AG04450 (cell line): Measurements from ENCODE around the gene VPS72. TPM values are rescaled to one million over a fixed set of nuclear protein-coding genes. Genes with fewer than 3 reads are reported as not detected.

Experiments used
- CTCF ChIA-PET: fragments of 300-600, 350-600 bp; formaldehyde crosslinking; extraction: SDS; loops from one replicate; lab custom pipeline; 2022; ENCODE audit warnings: antibody characterized with exemption, inconsistent platforms; lab: Charles Lee
- POLR2A ChIA-PET: fragments of 350-600 bp; formaldehyde crosslinking; extraction: SDS; loops from one replicate; lab custom pipeline; 2021; ENCODE audit warnings: antibody characterized with exemption, inconsistent platforms; lab: Yijun Ruan, JAX
- DNase-seq: peaks from one replicate; pipeline ENCODE4 v3.0.0-alpha.2; 2011; ENCODE audit warnings: low read depth, low spot score
- H3K27ac ChIP-seq: one replicate; pipeline ENCODE4 v1.5.1; 2012; ENCODE audit warnings: low read depth, low read length, control low read depth
- H3K27me3 ChIP-seq: one replicate; pipeline ENCODE4 v1.6.0; 2012; ENCODE audit warnings: low read length; ENCODE audit not compliant: control insufficient read depth, insufficient read depth
- H3K4me3 ChIP-seq: 2 replicates; pipeline ENCODE4 v1.5.1; 2011; ENCODE audit warnings: mild to moderate bottlenecking, low read depth, low read length, control low read depth
- H3K9me3 ChIP-seq: 2 replicates; pipeline ENCODE4 v1.5.1; 2012; ENCODE audit warnings: low read length; ENCODE audit not compliant: control insufficient read depth, insufficient read depth
- polyA plus RNA-seq: library from polyadenylated mRNA; depleted of rRNA; stranded (reverse); fragments of >200 nt; gene quantifications from 2 replicates; pipeline ENCODE4 v1.2.3, GENCODE V29; 2011
- TF ChIP-seq, protein P1 (sequence below): IDR thresholded peaks from 2 replicates; pipeline ENCODE4 v1.5.1; 2011; ENCODE audit warnings: low read depth, low read length, control low read depth, inconsistent platforms

Gene VPS72
- polyA plus RNA-seq, 1 experiment: 75.1 TPM

DNA sequence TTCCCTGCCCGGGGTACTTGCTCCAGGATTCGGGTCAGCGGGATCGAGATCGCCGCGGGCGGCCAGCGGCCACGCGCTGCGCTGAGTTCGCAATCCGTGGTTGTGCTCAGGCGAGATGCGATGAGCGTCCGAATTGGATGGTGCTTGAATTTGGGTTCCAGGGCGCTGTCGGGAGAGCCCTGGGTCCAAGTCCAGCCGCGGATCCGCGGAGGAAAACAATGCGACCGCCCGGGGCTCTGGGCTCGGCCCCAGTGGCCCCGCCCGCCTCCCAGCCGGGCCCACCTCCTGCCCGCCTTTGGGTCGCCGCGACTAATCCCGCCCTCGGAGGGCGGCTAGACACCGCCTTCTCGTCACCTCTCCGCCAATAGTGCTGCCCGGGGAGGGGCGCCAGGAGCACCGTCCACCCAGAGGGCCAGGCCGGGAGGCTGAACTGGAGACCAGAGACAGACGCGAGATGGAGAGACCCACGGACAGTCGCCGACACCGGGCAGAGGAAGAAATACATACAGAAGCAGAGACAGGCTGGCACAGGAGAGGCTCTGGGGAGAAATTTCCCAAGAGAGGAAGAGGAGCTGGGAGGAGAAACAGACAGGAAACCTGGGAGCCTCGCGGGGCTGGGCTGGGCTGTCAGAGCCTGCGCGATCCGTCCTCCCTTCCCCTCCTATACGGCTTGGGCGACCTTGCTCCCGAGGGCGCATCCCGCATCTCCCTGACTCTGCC, 43.4 kb downstream of the VPS72 start, which contains the start of gene SEMA6C:
SEMA6C (minus strand) TSS at position 220 of the 720 bp plus-strand sequence. CDS start 4,010 bp downstream, outside the sequence.
- Histone ChIP-seq H3K9me3 (peaks cover 2% of the 10 kb centered on the region; the same call in 1 of the 2 replicates), H3K27ac (no peak within 1 kb of the TSS), H3K4me3 (peak within 1 kb of the TSS; percentile 73), H3K27me3 (no peaks in the 10 kb centered on the region)
- ChIA-PET POLR2A (interaction anchor here (1.0 kb wide), 1 partner anchor 12 kb away, joined by 3 read pairs; no protein-coding TSS in a partner anchor), CTCF (interaction anchor here (0.6 kb wide), 1 partner anchor 387 kb away, joined by 3 read pairs; no protein-coding TSS in a partner anchor)
- TF ChIP-seq, protein P1, sequence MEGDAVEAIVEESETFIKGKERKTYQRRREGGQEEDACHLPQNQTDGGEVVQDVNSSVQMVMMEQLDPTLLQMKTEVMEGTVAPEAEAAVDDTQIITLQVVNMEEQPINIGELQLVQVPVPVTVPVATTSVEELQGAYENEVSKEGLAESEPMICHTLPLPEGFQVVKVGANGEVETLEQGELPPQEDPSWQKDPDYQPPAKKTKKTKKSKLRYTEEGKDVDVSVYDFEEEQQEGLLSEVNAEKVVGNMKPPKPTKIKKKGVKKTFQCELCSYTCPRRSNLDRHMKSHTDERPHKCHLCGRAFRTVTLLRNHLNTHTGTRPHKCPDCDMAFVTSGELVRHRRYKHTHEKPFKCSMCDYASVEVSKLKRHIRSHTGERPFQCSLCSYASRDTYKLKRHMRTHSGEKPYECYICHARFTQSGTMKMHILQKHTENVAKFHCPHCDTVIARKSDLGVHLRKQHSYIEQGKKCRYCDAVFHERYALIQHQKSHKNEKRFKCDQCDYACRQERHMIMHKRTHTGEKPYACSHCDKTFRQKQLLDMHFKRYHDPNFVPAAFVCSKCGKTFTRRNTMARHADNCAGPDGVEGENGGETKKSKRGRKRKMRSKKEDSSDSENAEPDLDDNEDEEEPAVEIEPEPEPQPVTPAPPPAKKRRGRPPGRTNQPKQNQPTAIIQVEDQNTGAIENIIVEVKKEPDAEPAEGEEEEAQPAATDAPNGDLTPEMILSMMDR: no peak
- peak; percentile 68 for DNase-seq

DNA sequence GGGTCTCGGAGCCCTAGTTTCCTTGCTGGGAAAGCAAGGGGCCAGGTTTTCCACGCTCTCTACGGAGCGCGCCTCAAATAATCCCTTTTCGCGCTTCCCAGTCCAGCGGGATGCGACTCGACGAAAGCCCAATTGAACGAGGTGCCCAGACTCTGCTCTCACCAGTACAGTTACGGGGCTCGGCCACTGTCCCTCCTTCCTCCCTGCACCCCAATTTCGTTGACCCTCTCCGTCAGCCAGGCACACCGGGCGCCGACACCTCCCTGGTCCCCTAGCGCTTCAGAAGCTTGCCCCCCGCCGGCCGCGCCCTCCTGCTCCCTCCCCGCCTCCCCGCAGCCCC, 44.0 kb downstream of the VPS72 start:
- CTCF ChIA-PET: interaction anchor here (0.6 kb wide), 1 partner anchor 387 kb away, joined by 3 read pairs; no protein-coding TSS in a partner anchor
- POLR2A ChIA-PET: no interaction called here
- TF ChIP-seq, protein P1: no peak
- H3K4me3 ChIP-seq: peak overlapping the region; percentile 73
- no peaks in the 10 kb centered on the region for H3K27me3 ChIP-seq
- no peak for DNase-seq
- peaks cover 2% of the 10 kb centered on the region; the same call in 1 of the 2 replicates for H3K9me3 ChIP-seq
- H3K27ac ChIP-seq: no peak overlapping the region

DNA sequence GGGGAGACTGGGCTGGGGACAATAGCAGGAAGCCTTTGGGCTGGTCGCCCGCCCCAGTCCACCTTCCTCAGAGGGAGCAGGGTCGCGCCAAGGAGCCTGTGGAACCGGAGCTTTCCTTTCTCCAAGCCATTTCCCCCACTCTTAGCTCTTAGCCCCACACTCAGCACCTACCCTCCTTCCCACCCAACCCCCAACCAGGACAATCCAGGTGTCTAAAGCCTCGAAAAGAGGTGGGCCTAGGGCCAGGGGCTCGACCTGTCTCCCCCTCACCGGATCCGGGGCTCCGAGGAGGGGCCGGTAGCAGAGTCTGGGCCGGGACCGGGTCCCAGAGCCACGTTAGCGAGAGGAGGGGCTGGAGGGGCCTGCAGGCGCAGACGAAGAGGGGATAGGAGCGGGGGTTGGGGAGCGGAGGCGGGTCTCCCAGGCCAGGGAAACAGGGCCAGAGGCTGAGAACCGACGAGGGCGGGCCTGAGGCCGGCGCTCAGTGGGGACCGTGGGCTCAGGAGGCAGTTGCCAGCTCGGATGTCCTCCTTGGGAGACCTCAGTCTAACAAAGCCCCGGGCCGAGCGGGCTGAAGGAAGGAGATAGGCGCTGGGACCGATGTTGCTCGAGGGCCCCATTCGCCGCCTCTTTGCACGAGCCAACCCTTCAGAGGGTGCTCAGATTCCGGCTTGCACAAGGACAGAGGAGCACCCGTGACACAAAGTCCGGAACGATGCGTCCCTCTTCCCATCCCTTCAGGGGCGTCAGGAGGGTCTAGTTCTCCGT, 44.5 kb downstream of the VPS72 start:
- ChIA-PET CTCF (interaction anchor here (1.0 kb wide), 1 partner anchor 46 kb away, joined by 12 read pairs; no protein-coding TSS in a partner anchor), POLR2A (no interaction called here)
- TF ChIP-seq, protein P1: no peak
- Histone ChIP-seq H3K27me3 (no peaks in the 10 kb centered on the region), H3K9me3 (peaks cover 2% of the 10 kb centered on the region; the same call in 1 of the 2 replicates), H3K27ac (no peak overlapping the region), H3K4me3 (peak overlapping the region; percentile 73)
- no peak for DNase-seq

DNA sequence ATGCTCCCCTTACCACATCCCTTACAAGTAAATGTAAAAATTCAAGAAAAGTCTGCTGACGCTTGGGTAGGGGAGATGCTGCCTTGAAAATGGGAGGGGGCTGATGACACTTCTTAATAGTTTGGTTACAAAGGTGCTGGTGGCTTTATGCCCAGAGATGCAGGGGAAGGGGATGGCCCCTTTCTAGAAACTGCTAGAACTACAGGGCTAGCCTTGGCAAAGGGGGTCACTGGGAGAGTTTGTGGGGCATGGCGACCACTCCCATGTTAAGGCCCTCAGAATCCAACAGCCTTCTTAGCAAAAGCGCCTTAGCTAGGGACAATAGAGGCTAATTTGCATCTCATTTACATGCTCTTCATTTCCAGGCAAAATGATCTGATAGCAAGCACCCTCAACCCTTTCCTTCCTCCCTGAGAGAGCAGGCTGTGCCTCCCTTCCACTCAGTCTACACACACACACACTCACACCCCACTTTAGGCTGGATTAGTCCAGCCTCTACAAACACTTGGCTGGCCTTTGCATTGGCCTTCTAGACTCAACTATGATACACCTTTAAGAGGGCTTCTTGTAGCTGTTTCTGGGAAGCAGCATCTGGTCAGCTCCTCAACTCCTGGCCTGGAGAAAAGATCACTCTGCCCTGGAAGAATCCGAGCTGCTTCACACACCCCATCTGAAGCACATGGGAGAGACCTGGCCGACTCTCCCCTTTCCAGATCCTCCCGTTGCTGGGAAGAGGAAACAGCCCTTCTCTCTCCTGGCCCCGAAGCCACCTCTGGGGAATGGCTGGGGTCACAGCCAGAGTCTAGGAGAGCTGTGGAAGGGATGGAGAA, 45.3 kb downstream of the VPS72 start:
- CTCF ChIA-PET: interaction anchor here (1.0 to 1.3 kb wide), 2 partner anchors 45 kb away, joined by 5 to 12 read pairs; no protein-coding TSS in a partner anchor
- H3K9me3 ChIP-seq: peaks cover 2% of the 10 kb centered on the region; the same call in 1 of the 2 replicates
- TF ChIP-seq, protein P1: no peak
- no peaks in the 10 kb centered on the region for H3K27me3 ChIP-seq
- DNase-seq: no peak
- no peak overlapping the region for H3K27ac ChIP-seq
- H3K4me3 ChIP-seq: no peak overlapping the region
- POLR2A ChIA-PET: no interaction called here
